ENCODE measurements around the gene ALDH3A2. TPM values are rescaled to one million over a fixed set of nuclear protein-coding genes. Genes with fewer than 3 reads are reported as not detected.
"Not testable (repeated sequence)": the region's sequence is repeated elsewhere in the genome, so short reads cannot be mapped to it uniquely, and the experiment has no call there.

Gene ALDH3A2
- total RNA-seq, 1 donor from 2014 or later = 268 TPM

DNA sequence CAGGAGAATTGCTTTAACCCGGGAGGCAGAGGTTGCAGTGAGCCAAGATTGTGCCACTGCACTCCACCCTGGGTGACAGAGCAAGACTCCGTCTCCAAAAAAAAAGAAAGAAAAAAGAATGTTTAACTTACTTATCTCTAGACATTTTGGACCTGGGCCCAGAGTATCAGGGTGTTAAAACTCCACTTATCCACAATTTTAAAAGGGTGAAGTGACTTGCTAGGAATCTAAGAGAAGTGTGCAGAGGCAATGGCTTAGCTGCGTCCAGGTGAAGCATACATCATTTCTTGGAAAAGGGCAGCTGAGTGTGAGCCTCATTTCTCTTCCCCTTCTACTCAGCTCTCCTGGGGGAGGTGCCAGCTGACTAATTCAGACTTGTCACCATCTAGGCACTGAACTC lies 25.1 kb downstream of the ALDH3A2 start:
- intact Hi-C loops (cut with DNase I) = no loop called here
- Histone ChIP-seq H3K4me3 (no peak overlapping the region), H3K27me3 (no peaks in the 10 kb centered on the region), H3K27ac (no peak overlapping the region), H3K4me1 (peaks cover 9% of the 10 kb centered on the region), H3K36me3 (peaks cover 0 to 39% of the 10 kb centered on the region in 2 donors), H3K9me3 (no peaks in the 10 kb centered on the region)
- no peak for DNase-seq (ENCODE audit: extremely low spot score in 2 of 2)
- TF ChIP-seq POLR2AphosphoS5 (IDR thresholded peaks at IDR 0.05; ENCODE audit: insufficient read depth in 1 of 2, low read depth in 1 of 2) (no peak), POLR2A (IDR thresholded peaks at IDR 0.05) (no peak)
- TF ChIP-seq, protein P1, sequence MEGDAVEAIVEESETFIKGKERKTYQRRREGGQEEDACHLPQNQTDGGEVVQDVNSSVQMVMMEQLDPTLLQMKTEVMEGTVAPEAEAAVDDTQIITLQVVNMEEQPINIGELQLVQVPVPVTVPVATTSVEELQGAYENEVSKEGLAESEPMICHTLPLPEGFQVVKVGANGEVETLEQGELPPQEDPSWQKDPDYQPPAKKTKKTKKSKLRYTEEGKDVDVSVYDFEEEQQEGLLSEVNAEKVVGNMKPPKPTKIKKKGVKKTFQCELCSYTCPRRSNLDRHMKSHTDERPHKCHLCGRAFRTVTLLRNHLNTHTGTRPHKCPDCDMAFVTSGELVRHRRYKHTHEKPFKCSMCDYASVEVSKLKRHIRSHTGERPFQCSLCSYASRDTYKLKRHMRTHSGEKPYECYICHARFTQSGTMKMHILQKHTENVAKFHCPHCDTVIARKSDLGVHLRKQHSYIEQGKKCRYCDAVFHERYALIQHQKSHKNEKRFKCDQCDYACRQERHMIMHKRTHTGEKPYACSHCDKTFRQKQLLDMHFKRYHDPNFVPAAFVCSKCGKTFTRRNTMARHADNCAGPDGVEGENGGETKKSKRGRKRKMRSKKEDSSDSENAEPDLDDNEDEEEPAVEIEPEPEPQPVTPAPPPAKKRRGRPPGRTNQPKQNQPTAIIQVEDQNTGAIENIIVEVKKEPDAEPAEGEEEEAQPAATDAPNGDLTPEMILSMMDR (IDR thresholded peaks at IDR 0.05) = no peak

DNA sequence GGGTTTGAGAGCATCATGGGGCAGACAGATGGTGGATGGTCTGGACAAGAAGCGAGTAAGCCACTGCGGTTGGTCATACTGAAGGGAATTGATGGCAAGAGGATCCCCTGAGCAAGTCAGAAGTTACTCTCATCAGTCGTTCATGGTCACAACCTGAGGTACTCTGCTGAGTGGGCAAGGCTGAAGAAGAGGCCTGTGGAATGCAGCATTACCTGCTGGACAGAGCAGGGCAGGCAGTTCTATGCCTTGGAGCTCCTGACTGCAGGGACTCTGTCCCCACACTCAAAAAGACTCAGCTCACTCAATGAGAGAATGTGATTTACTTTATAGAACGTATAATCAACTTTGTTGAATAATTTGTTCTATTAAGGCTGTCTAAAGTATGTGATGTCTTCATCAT lies 28.3 kb downstream of the ALDH3A2 start:
- Histone ChIP-seq H3K27ac (no peak overlapping the region), H3K27me3 (no peaks in the 10 kb centered on the region), H3K36me3 (peaks cover 0 to 40% of the 10 kb centered on the region in 2 donors), H3K4me3 (no peak overlapping the region), H3K9me3 (no peaks in the 10 kb centered on the region), H3K4me1 (peaks cover 4% of the 10 kb centered on the region)
- intact Hi-C loops (cut with DNase I) = no loop called here
- TF ChIP-seq POLR2A (IDR thresholded peaks at IDR 0.05) (no peak), POLR2AphosphoS5 (IDR thresholded peaks at IDR 0.05; ENCODE audit: insufficient read depth in 1 of 2, low read depth in 1 of 2) (no peak)
- TF ChIP-seq, protein P1 (IDR thresholded peaks at IDR 0.05) = no peak
- no peak for DNase-seq (ENCODE audit: extremely low spot score in 2 of 2)

DNA sequence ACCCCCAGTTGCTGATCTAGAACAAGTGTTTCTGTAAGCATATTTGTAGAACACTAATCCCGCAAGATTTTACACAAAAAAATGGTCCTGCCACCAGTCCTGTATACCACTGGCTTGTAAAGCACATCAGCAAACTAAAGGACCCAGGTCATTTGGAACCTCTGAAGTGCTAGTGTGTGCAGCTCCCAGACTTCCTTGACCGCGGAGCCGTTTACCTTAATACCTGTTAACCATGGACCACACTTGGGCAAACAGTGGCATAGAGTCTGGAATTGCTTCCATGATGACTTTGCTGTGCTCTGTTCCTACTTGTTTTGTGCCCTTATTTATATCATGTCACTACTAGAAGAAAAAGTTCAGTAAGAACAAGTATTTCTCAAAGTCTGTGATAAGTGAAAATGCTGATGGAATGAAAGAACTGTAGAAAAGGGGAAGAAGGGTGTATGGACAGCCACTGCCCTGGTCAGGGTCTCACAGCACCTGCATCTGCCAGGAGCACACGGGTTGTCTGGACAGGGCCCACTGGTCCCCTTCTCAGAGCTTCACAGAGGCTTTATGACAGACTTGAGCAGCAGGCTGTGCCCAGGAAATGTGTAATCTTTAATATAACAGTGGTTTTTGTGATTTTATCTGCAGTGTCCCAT lies 29.3 kb downstream of the ALDH3A2 start:
- DNase-seq (ENCODE audit: extremely low spot score in 2 of 2) = no peak
- Histone ChIP-seq H3K36me3 (peaks cover 0 to 33% of the 10 kb centered on the region in 2 donors), H3K4me1 (no peaks in the 10 kb centered on the region), H3K27me3 (no peaks in the 10 kb centered on the region), H3K9me3 (no peaks in the 10 kb centered on the region), H3K4me3 (no peak overlapping the region), H3K27ac (no peak overlapping the region)
- TF ChIP-seq POLR2A (IDR thresholded peaks at IDR 0.05) (no peak), POLR2AphosphoS5 (IDR thresholded peaks at IDR 0.05; ENCODE audit: insufficient read depth in 1 of 2, low read depth in 1 of 2) (no peak)
- TF ChIP-seq, protein P1 (IDR thresholded peaks at IDR 0.05) = no peak
- intact Hi-C loops (cut with DNase I) = no loop called here

DNA sequence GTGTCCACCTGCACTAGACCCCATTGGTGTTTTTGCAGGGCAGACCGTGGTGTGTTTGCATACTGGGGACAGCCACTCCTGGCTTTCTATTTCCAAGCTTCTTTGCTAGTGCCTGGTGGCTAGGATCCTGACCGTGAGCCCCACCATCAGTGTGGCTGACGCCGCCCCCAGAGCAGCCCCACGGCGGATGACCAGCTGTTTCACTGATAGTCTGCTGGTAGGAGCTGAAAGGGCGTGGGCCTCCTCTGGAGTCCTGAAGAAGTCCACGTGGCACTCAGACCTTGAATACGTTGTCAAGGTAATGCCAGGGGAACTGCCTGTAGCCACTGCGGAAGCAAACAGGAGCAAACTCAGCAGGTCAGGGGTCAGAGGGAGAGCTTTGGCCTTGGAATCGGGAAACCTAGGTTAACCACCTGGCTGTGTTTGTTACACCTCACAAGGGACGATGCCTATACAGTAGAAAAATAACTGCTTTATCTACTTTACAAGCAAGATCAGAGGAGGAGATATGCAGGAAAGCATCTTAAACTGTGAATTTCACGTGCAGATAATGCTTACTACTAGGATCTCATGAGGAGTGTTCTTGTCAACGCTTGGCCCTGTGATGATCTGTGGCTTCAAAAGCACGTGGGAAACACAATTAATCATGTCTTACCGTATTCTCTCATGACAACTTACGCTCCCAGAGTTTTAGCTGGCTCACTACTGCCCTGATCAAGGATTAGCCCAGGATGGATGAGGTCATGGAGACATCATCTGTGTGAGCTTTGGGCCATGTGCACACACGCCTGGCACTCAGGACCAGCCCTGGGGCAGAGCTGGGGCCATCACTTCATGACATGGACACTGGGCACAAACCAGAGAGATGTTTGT lies 30.3 kb downstream of the ALDH3A2 start:
- TF ChIP-seq, protein P1 (IDR thresholded peaks at IDR 0.05) = no peak
- TF ChIP-seq POLR2AphosphoS5 (IDR thresholded peaks at IDR 0.05; ENCODE audit: insufficient read depth in 1 of 2, low read depth in 1 of 2) (no peak), POLR2A (IDR thresholded peaks at IDR 0.05) (no peak)
- no peak overlapping the region for H3K4me3 ChIP-seq
- H3K36me3 ChIP-seq = peaks cover 0 to 33% of the 10 kb centered on the region in 2 donors
- H3K9me3 ChIP-seq = no peaks in the 10 kb centered on the region
- H3K4me1 ChIP-seq = no peaks in the 10 kb centered on the region
- H3K27me3 ChIP-seq = no peaks in the 10 kb centered on the region
- DNase-seq (ENCODE audit: extremely low spot score in 2 of 2) = no peak
- no peak overlapping the region for H3K27ac ChIP-seq
- intact Hi-C loops (cut with DNase I) = no loop called here

DNA sequence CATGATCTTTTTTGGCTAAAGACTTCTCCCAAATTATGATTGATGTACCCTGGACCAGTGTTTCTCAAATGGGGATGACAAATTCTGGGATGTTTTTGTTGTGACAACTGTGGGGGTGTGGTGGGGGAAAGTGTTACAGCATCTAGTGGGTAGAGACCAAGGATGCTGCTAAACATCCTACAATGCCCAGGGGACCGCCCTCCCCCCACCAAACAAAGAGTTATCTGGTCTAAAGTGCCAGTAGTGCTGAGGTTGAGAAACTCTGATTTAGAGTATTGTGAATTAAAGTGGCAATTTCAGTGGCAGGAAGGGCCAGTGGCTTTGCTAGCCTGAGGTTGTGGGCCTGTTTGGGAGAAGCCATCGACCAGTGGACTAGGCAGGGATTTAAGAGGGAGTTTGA lies 34.6 kb downstream of the ALDH3A2 start:
- TF ChIP-seq POLR2A (IDR thresholded peaks at IDR 0.05) (no peak), POLR2AphosphoS5 (IDR thresholded peaks at IDR 0.05; ENCODE audit: insufficient read depth in 1 of 2, low read depth in 1 of 2) (no peak)
- TF ChIP-seq, protein P1 (IDR thresholded peaks at IDR 0.05) = no peak
- DNase-seq (ENCODE audit: extremely low spot score in 2 of 2) = no peak
- H3K36me3 ChIP-seq = peaks cover 0 to 11% of the 10 kb centered on the region in 2 donors
- no peaks in the 10 kb centered on the region for H3K9me3 ChIP-seq
- intact Hi-C loops (cut with DNase I) = no loop called here
- no peaks in the 10 kb centered on the region for H3K27me3 ChIP-seq
- no peak overlapping the region for H3K27ac ChIP-seq
- no peaks in the 10 kb centered on the region for H3K4me1 ChIP-seq
- H3K4me3 ChIP-seq = no peak overlapping the region

DNA sequence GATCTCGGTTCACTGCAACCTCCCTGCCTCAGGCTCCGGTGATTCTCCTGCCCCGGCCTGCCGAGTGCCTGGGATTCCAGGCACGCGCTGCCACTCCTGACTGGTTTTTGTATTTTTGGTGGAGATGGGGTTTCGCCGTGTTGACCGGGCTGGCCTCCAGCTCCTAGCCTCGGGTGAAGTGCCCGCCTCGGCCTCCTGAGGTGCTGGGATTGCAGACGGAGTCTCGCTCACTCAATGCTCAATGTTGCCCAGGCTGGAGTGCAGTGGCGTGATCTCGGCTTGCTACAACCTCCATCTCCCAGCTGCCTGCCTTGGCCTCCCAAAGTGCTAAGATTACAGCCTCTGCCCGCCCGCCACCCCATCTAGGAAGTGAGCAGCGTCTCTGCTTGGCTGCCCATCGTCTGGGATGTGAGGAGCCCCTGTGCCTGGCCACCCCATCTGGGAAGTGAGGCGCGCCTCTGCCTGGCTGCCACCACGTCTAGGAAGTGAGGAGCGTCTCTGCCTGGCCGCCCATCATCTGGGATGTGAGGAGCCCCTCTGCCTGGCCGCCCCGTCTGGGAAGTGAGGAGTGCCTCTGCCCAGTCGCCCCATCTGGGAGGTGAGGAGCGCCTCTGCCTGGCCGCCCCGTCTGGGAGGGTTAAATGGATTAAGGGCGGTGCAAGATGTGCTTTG lies 36.5 kb downstream of the ALDH3A2 start:
- H3K36me3 ChIP-seq; DNase-seq (ENCODE audit: extremely low spot score in 2 of 2); H3K4me1 ChIP-seq; H3K9me3 ChIP-seq; intact Hi-C loops (cut with DNase I); H3K4me3 ChIP-seq; H3K27me3 ChIP-seq; H3K27ac ChIP-seq: not testable (repeated sequence)
